Neutrophil (primary cell): ENCODE data around the gene TTC7B.

ENCODE experiments used
- H3K27ac ChIP-seq: fragments of 200-600 bp; sonication (generic); 2 replicates; pipeline ENCODE4 v1.5.1; 2016; ENCODE audit warnings: mild to moderate bottlenecking, moderate library complexity
- H3K27me3 ChIP-seq: fragments of 200-600 bp; sonication (generic); 2 replicates; pipeline ENCODE4 v1.6.0; 2016; ENCODE audit warnings: mild to moderate bottlenecking
- H3K36me3 ChIP-seq: fragments of 200-600 bp; sonication (generic); 2 replicates; pipeline ENCODE4 v1.5.1; 2017
- H3K4me1 ChIP-seq, 2 experiments: fragments of 200-600 bp in 1 of 2; sonication (generic) in 1 of 2; 1 replicate in 1 of 2; 2 replicates in 1 of 2; pipeline versions ENCODE4 v1.5.1 to v1.6.1; 2013 to 2016; ENCODE audit warnings: low read depth in 1 of 2, low read length in 1 of 2, mild to moderate bottlenecking in 1 of 2, moderate library complexity in 1 of 2; ENCODE audit not compliant: control insufficient read depth in 1 of 2, insufficient read depth in 1 of 2
- H3K4me3 ChIP-seq, 2 experiments: fragments of 200-600 bp in 1 of 2; sonication (generic) in 1 of 2; 1 replicate in 1 of 2; 2 replicates in 1 of 2; pipeline ENCODE4 v1.5.1; 2013 to 2016; ENCODE audit warnings: low read depth in 1 of 2, low read length in 1 of 2, mild to moderate bottlenecking in 1 of 2, moderate library complexity in 1 of 2
- H3K9me3 ChIP-seq: fragments of 200-600 bp; sonication (generic); 2 replicates; pipeline ENCODE4 v1.5.1; 2016
- CTCF ChIP-seq: fragments of 200-600 bp; sonication (generic); IDR thresholded peaks from 2 replicates; pipeline ENCODE4 v1.5.1; 2016; ENCODE audit warnings: antibody characterized with exemption

TTC7B gene

GRCh38 chr14:90539496-90539775 is 276.8 kb downstream of the TTC7B start:
- Histone ChIP-seq H3K27me3 (no peaks in the 10 kb centered on the region), H3K36me3 (peaks cover 47% of the 10 kb centered on the region), H3K27ac (no peak overlapping the region), H3K4me3 (no peak overlapping the region), H3K4me1 (no peaks in the 10 kb centered on the region), H3K9me3 (no peaks in the 10 kb centered on the region)
- no peak for TF ChIP-seq CTCF

GRCh38 chr14:90538716-90539495 is 277.3 kb downstream of the TTC7B start:
- Histone ChIP-seq H3K36me3 (peaks cover 42% of the 10 kb centered on the region), H3K27me3 (no peaks in the 10 kb centered on the region), H3K4me1 (no peaks in the 10 kb centered on the region), H3K4me3 (no peak overlapping the region), H3K9me3 (no peaks in the 10 kb centered on the region), H3K27ac (no peak overlapping the region)
- no peak for TF ChIP-seq CTCF

GRCh38 chr14:90538095-90538494 is 278.1 kb downstream of the TTC7B start:
- peaks cover 41% of the 10 kb centered on the region for H3K36me3 ChIP-seq
- H3K4me1 ChIP-seq, result no peaks in the 10 kb centered on the region
- H3K27ac ChIP-seq, result no peak overlapping the region
- TF ChIP-seq CTCF, result no peak
- H3K4me3 ChIP-seq, result no peak overlapping the region
- H3K9me3 ChIP-seq, result no peaks in the 10 kb centered on the region
- H3K27me3 ChIP-seq, result no peaks in the 10 kb centered on the region

GRCh38 chr14:90536511-90537191 is 279.6 kb downstream of the TTC7B start:
- H3K36me3 ChIP-seq, result peaks cover 40% of the 10 kb centered on the region
- no peak for TF ChIP-seq CTCF
- H3K27me3 ChIP-seq, result no peaks in the 10 kb centered on the region
- H3K9me3 ChIP-seq, result no peaks in the 10 kb centered on the region
- no peaks in the 10 kb centered on the region for H3K4me1 ChIP-seq
- no peak overlapping the region for H3K4me3 ChIP-seq
- no peak overlapping the region for H3K27ac ChIP-seq

- Histone ChIP-seq H3K4me3 (no peak overlapping the region), H3K9me3 (no peaks in the 10 kb centered on the region), H3K4me1 (no peaks in the 10 kb centered on the region), H3K27me3 (no peaks in the 10 kb centered on the region), H3K36me3 (peaks cover 34% of the 10 kb centered on the region), H3K27ac (no peak overlapping the region)
- no peak for TF ChIP-seq CTCF
Measured at GRCh38 chr14:90536092-90536491, 280.1 kb downstream of the TTC7B start.
